GM21717 (cell line): ENCODE measurements around the gene LGALS4.
"Not testable (repeated sequence)": the region's sequence is repeated elsewhere in the genome, so short reads cannot be mapped to it uniquely, and the experiment has no call there.

Experiments
- ATAC-seq: cut with Tn5 transposase; IDR thresholded peaks from one replicate; pipeline ENCODE4 v1.9.1; 2021; ENCODE audit warnings: mild to moderate bottlenecking, moderate library complexity; ENCODE audit not compliant: unreplicated experiment

Gene LGALS4

DNA sequence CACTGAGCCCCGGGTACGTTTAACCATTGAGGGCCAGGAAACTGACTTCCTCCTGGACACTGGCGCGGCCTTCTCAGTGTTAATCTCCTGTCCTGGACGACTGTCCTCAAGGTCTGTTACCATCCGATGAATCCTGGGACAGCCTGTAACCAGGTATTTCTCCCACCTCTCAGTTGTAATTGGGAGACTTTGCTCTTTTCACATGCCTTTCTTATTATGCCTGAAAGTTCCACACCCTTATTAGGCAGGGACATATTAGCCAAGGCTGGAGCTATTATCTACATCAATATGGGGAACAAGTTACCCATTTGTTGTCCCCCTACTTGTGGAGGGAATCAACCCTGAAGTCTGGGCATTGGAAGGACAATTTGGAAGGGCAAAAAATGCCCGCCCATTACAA lies 13.2 kb upstream of the LGALS4 start:
- ATAC-seq, result not testable (repeated sequence)

DNA sequence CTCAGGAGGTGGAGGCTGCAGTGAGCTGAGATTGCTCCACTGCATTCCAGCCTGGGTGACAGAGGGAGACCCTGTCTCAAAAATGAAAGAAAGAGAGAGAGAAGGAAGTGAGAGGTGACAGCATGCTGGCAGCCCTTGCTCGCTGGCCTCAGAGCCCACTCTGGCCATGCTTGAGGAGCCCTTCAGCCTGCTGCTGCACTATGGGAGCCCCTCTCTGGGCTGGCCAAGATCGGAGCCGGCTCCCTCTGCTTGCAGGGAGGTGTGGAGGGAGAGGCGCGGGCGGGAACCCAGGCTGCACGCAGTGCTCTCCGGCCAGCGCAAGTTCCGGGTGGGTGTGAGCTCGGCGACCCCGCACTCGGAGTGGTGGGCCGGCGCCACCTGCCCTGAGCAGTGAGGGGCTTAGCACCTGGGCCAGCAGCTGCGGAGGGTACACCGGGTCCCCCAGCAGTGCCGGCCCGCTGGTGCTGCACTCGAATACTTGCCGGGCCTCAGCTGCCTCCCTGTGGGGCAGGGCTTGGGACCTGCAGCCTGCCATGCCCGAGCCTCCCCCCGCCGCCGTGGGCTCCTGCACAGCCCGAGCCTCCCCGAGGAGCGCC lies 8.6 kb upstream of the LGALS4 start:
- not testable (repeated sequence) for ATAC-seq

DNA sequence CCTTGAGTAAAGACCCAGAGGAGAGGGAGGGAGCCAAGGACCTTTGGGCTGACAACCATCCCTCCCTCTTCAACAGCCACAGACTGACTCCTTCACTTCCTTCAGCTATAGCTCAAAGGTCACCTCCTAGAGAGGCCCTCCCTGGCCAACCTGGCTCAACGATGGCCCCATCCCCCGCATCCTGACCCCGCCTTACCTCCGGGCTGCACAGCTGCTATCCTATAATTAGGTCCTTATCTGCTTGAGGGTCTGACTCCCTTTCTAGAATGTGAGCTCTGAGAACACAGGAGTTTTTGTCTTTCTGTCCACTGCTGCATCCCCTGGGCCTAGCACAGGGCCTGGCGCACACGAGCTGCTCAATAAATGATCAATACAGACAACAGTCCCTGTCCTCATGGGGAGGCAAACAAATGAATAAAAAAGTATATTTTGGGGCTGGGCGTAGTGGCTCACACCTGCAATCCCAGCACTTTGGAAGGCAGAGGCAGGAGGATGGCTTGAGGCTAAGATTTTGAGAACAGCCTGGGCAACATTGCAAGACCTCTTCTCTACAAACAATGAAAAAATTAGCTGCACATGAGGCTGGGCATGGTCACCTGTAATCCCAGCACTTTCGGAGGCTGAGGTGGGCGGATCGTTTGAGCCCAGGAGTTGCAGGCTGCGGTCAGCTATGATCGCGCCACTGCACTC lies 6.6 kb upstream of the LGALS4 start:
- ATAC-seq, result no peak

DNA sequence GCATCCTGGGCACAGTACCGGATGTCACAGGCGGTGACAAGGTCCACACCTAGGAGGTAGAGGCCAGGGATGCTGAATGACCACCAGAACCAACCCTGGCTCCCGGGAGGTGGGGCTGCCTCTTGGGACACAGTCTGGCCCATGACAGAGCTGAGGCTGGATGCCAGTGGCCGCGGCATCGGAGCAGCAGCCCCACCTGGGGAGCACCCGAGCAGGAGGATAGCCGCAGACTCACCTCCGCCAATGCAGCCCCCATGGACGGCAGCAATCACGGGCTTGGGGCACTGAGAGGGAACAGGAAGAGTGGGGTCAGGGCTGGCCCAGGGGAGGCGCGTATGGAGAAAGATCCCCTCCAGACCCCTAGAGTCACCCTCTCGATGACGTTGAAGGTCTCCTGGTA lies 4.3 kb upstream of the LGALS4 start:
- no peak for ATAC-seq

DNA sequence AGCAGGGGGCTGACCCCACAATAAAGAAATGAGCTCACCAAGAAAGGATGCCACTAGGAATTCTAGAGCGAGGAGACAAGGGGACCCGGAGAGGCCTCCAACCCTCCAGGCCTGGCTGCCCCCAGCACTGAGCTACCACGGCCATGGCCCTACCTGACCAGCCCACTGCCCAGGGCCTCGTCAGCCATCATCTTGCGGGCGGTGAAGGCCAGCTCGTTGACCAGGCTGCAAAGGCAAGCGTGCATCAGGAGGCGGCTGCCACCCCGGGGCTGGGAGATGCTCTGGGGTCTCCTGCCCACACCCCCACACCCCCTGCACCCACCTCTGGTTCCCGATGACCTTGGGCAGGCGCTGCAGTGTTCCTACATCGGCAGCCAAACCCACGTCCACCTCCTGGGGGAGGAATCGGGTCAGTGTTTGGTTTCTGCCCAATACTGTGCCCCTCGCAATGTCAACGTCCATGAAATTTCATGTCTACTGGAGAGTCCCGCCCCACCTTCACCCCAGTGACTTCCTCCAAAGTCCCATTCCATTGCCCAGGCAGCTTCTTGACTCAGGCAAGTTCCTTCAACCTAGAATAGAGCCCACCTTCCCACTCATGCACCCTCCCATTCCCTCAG lies 3.5 kb upstream of the LGALS4 start:
- no peak for ATAC-seq

DNA sequence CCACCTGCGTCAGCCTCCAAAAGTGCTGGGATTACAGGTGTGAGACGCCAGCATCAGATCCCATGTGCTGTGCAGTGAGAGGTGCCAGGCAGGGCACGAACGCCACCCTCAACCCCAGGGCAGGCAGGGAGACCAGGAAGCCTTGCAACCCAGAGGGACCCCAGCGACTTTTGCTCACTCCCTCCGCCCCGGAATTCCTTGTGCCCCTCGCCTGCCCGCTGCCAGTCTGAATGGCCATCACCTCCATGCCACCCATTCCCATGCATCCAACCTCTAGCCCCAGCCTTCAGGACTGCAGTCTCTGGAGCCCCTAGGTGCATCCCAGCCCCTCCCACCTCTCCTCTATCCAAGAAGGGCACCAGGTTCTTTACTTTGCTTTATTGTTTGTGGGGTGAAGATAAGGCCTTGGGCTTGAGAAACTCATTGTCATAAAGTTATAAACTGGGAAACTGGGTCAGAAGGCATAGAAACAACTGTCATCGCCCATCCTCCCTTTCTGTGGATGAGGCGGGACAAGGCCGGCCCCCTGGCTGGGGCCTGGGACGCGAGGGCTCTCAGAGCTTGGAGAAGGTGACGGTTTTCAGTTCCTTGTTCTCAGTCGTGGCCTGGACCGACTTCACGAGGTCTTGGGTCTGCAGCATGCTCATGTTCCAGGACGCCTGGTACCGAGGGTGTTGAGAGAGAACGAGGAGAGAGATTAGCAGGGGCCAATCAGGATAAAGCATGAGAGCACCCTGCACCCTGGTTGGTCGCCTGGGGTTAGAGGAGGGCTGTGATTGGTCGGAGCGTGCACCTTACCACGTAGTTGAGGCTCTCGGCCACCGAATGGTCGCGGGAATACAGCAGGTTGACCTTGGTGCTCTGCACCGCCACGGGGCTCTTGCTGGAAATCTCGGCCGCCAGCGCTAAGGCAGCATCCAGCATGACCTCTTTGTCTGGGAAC lies 2.6 kb upstream of the LGALS4 start:
- ATAC-seq, result no peak

DNA sequence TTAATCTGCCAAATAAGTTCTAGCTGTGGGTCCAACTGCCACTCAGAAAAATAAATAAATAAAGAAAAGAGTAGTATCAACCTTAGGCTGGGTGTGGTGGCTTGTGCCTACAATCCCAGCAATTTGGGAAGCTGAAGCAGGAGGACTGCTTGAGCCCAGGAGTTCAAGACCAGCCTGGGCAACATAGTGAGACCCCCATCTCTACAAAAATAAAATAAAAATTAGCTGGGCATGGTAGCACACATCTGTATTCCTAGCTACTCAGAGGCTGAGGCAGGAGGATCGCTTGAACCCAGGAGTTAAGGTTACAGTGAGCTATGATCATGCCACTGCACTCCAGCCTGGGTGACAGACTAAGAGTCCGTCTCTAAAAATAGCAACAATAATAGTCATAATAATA lies 1.2 kb upstream of the LGALS4 start:
- not testable (repeated sequence) for ATAC-seq

DNA sequence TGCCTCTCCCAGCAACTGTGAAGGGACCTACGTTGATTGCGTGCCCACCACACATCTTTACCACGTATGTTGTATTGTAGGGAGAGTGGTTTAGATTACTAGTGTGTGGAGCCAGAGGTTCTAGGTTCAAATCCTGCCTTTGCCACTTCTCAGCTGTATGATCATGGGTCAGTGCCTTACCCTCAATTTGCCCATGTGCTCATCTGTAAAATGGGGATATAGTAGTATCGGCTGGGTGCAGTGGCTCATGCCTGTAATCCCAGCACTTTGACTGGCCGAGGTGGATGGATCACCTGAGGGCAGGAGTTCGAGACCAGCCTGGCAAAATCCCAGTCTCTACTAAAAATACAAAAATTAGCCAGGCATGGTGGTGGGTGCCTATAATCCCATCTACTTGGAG lies 578 bp upstream of the LGALS4 start:
- ATAC-seq, result no peak

DNA sequence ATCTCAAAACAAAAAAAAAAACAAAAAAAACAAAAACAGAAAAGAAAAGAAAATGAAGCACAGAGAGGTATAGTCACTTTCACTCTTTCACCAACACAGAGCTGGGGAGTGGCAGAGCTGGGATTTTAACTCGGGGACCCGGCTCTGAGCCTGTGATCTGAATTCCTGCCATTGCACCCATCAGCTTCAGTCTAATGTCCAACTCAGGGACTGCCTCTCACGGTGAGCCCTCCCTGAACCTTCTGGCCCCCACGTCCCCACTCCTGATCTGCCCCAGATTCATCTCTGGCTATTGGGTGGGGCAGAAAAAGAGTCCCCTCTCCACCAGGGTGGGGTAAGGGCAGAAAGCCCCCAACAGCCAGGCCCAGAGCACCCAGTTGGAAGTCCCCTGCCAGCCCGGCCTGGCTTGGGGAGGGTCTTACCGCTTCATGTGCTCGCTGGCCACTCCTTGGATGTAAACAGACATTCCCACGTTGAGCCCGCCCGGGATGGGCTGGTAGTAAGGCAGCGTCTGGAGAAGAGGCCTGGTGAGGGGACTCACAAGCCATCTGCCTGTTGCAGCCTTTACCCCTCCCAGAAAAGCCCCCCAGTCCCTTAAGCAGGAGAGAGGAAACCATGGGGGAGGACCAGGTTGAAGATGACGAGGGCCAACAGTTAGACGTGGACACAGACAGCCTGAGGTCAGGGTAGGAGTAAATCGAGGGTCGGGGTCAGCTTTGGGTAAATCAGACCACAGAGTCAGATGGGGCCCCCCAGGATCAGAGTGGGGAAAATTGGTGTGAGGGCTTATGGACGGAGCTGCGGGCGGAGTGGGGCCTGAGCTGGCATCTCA lies 520 bp downstream of the LGALS4 start:
- ATAC-seq, result no peak

DNA sequence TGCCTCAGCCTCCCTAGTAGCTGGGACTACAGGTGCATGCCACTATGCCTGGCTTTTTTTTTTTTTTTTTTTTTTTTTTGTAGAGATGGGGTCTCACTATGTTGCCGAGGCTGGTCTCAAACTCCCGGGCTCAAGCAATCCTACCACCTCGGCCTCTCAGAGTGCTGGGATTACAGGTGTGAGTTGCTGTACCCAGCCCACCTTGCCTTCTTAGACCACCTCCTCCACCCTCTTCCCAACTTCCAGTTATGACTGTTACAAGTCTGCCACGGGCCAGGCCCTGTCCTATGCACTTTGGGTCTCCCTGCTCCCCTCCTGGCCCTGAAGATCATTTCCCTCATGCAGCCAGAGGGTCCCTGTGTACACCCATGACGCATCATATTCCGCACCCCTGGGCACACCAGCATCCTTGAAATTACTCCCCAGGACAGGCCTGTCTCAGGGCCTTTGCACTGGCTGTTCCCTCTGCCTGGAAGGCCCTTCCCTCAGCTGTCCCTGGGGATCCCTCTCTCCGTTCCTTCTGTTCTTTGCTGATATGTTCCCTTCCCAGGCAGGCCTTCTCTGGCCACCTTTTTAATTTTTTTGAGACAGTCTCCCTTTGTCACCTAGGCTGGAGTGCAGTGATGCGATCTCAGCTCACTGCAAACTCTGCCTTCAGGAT lies 3.0 kb downstream of the LGALS4 start:
- no peak for ATAC-seq

DNA sequence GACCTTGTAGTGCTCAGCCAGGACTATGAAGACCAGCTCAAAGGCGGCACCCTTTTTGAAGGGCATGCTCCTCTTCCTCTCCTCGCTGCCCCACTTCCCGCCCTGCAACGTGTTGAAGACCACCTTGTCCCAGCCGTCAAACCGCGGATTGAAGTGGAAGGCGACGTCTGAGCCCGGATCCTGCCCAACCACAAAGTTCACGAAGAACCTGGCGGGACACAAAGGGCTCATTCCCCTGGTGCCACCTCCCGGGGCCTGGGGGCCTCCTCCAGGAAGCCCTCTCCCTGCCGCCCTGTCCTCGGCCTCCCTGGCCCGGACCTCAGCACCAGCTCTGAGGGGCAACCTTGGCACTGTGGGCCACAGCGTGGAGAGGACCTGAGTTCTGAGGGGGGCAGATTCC lies 4.0 kb downstream of the LGALS4 start:
- ATAC-seq, result no peak

DNA sequence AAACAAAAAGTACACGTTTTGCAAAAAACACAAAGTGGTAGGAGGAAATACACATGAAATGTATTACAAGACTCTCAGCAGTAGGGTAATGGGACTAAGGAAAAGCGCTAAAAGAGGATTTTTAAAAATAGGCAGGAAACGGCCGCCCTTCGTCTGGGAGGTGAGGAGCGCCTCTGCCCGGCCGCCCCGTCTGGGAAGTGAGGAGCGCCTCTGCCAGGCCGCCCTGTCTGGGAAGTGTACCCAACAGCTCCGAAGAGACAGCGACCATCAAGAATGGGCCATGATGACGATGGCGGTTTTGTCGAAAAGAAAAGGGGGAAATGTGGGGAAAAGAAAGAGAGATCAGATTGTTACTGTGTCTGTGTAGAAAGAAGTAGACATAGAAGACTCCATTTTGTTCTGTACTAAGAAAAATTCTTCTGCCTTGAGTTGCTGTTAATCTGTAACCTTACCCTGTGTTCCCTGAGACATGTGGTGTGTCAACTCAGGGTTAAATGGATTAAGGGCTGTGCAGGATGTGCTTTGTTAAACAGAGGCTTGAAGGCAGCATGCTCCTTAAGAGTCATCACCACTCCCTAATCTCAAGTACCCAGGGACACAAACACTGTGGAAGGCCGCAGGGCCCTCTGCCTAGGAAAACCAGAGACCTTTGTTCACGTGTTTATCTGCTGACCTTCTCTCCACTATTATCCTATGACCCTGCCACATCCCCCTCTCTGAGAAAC lies 5.2 kb downstream of the LGALS4 start:
- ATAC-seq, result not testable (repeated sequence)

DNA sequence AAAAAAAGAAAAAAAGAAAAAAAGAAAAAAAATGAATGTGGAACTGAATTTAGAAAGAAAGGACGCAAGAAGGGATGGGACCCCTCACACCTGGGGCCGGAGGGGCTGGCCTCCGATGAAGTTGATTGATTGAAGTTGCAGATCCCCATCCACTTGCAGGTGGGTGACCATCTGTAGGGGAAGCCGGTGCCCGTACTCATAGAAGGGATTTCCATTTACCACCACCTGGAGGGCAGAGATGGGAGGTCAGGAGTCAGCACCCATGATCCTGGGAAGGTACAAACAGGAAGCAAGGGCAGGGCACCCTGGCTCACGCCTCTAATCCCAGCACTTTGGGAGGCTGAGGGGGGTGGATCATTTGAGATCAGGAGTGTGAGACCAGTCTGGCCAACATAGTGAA lies 6.4 kb downstream of the LGALS4 start:
- no peak for ATAC-seq

DNA sequence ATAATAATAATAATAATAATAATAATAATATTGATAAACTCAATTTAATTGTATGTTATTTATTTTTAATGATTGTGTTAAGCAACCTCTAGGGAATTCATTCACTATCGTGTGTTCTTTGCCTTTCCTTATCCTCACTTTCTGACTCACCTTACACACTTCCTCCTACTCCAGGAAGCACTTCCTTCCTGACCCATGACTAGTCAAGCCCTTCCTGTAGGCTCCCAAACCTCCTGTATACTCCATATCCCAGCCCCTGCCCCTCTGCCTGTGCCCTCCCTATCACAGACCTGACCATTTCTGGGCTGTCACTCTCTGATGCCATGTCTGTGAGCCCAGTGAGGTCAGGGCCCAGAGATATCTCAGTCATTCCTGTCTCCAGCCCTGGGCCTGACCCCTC lies 7.6 kb downstream of the LGALS4 start:
- ATAC-seq, result no peak

DNA sequence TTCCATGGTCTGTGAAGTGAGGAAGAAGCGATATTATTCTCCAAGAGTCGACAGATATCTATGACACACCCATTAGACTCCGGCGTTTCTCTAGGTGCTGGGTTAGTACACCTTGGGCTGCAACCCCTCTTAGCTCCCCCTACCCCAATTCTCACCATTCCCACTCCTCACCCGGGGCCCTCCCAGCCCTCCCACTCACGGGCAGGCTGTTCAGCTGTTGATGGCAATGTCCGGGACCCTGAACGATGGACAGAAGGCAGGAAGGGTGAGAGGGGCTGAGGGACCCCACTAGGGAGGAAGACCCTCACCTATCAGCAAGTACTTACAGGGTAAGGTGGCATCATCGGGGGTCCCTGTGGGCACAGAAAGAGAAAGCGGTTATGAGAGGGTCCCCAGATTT lies 9.2 kb downstream of the LGALS4 start:
- ATAC-seq, result no peak

DNA sequence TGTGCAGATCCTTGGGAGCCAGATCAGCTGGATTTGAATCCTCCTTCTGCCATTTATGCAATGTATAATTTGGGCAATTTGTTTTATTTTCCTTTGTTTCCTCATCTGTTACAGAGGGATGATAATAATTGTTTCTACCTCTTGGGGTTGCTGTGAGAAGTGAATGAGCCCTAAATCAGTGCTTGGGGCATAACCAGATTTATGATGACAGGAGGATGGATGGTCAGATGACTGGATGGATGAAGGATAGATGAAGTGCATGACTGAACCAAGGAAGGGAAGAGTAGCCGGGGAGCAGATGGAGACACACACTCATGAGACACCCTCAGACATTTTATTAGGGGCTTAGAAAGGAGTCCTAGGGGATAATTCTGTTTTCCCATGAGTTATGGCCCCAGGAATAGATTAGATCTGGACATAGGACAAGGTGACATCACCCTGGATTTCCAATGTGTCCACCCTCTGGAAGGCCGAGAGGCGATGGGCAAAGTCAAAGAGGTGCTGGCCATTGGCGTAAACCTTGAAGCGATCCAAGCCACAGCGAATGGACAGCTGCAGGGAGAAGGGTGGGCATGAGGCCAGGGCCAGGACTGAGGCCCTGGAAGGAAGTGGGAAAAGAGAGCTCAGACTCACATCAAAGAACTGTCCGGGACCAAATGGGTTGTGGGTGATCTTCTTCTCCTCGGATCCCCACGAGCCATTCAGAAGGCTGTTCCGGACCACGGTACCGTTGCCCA lies 11.2 kb downstream of the LGALS4 start:
- no peak for ATAC-seq

DNA sequence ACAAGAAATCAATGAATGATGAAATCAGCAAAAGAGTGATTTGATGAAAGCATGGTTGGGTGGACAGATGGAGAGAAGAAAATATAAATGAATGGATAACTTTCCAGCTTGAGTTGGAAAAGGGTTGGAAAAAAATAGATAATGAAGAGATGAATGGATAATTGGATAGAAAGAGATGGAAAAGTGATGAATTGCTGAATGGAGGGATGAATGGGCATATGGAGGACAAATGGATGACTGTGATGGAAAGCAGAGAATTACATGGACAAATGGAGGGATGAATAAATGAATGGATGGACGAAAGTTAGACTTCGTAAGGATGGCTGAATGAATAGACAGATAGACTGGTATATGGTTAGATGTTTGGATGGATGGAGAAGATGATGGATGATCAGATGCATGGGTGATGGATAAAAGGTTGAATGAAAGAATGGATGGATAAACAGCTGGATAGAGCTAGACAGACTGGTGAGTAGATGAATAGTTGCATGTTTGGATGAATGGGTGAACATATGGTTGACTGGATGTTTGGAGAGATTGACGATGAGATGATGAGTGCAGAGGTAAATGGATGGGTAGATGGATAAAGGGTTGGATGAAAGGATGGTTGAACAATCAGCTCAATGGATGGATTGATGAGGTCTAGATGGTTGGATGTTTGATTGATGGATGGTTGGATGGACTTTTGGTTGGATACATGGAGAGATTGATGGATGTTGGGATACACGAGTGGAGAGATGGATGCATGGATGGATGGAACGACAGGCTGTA lies 12.0 kb downstream of the LGALS4 start:
- no peak for ATAC-seq

DNA sequence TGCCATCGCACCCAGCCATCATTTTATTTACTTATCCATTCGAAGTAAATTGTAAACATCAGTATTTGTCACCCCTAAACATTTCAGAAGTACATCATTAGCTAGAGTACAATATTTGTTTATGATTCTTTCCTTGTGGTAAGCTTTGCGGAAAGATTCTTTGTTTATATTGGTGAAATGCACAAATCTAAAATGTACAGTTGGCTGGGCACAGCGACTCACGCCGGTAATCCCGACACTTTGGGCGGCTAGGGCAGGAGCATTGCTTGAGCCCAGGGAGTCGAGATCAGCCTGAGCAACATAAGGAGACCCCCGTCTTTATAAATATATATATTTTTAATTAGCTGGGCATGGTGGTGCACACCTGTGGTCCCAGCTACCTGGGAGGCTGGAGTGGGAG lies 13.6 kb downstream of the LGALS4 start:
- ATAC-seq, result no peak
